GM19025 (cell line): ENCODE results near the gene LAMA4.
A peak's percentile ranks its signal among the peaks of the same experiment; 100 is the strongest.
"Not testable (repeated sequence)": the region's sequence is repeated elsewhere in the genome, so short reads cannot be mapped to it uniquely, and the experiment has no call there.

Experiments used
- ATAC-seq: cut with Tn5 transposase; IDR thresholded peaks from one replicate; pipeline ENCODE4 v1.9.1; 2021; ENCODE audit warnings: mild to moderate bottlenecking, low read depth, moderate library complexity; ENCODE audit not compliant: unreplicated experiment

Gene LAMA4

DNA sequence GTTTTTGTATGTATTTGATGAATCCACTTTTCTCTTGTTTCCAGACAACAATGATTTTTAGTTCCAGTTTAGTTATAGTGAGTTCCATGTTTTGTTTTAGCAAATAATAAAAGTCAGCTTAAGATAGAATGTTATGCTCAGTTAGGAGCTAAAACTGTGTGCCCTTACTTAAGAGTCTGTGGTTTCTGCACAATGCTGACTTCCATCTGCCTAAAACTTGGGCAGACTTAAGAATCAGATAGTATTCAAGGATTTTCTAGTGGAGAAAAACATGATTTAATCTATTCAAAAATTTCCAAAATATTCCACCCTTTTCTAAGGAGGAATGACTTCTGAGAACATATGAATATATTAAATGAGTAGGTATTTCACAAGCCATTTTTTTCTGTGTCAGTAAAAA lies 32.8 kb downstream of the LAMA4 start:
- no peak for ATAC-seq

DNA sequence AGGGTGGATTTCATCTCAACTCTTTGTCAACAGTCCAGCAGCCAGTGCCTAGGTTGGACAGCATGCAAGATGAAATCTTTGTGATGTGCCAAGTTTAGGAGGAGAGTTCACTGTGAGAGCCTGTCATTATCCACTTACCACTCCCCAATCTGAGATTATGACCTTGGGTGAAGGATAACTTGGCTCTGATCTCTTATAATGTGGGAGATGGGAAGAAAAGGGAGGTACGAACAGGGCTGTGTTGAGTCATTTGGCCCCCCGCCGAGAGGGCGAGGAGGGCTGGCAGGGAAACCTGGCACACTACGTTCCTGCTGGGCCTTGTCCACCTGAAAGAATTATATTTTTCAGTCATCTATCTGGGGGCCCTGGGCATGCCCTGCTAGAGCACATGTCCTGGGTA lies 35.8 kb downstream of the LAMA4 start:
- ATAC-seq: no peak

DNA sequence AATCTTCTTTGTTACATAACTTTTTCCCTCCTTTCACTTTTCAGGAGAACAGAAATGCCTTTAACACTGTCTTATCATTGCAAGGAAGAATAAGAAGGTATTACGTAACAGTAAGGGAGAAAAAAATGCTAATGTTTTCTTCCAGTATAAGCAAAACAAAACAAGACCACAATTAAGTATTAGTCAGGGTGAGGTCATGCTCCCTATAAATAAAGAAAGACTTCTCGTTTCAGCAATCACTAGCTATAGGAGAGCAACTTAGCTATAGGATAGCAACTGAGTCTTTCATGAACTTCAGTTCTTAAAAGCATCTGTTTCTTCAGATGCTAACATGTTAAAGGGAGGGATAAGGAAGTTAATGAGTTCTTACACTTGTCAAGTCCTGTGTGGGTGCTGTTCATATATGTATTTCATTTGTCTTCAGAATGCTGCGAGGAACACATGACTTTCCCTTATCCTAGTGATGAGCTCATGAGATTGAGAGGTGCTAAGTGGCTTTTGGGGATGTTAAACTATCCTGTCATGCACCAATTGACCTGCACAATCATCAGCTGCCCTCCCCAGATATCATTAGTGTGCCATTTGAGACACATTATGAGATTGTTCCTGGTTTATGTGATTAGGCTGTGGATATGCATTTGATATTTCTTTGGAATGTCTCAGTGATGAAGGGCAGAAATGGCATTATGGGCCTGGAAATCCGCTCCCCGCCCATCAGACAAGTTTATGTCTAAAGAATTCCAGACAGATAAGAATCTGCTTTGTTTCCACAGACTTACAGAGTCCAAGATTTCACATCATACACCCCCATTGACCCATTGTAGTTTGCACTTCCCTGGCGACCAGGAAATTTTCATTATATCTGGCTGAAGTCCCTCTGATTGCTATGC lies 37.5 kb downstream of the LAMA4 start:
- ATAC-seq: no peak

GRCh38 chr6:112215488-112216284 lies 38.7 kb downstream of the LAMA4 start:
- ATAC-seq: no peak

GRCh38 chr6:112214739-112215269 lies 39.6 kb downstream of the LAMA4 start:
- ATAC-seq: no peak

DNA sequence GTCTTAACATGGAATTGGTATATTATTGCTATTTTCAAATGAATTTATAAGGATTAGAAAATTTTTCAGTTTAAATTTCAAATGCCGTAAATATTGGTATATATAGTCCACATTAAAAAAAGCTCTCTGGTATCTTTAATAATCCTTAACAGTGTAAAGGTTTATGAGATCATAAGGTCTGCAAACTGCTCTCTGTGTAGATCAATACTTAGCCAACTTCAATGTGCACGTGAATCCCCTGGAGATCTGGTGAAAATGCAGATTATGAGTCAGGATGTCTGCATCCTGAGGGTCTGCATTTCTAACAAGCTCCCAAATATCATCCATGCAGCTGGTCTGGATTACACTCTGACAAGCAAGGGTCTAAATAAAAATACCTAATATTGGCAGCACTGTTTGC lies 43.5 kb downstream of the LAMA4 start:
- ATAC-seq: no peak

DNA sequence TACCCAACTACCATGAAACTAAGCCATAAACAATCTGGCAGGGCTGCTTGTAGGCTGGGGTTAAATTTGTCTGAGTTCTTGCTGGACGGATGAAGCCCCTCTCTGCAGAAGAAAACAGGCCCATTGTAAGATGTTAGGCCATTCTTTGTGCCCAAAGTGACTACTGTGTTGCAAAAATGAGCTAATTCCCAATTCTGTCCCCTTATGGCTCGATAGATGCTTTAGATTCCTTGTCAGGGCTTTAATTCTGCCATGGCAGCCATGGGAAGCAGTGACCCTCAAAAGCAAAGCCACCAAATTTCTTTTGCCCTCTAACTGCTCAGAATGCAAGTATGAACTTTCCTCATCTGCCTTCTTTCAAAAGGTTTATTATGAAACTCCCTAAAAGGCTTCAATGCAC lies 45.2 kb downstream of the LAMA4 start:
- ATAC-seq: no peak

DNA sequence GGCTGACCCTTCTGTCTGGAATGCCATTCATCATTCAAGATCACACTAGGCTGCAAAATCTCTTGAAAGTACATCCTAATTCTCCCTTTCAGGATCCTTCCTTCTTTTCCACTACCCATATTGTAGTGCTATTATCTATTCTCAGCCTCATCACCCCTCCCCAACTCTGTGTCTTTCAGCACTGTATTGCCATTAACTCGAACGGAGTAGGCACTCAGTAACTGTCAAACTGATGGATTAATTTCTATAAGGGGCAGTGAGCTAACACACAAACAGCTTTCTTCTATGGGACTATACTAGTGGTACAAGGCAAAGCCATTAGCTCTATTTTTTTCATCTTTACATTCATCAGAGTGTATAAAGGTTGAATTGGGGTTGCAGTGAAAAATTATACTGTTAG lies 46.6 kb downstream of the LAMA4 start:
- ATAC-seq: no peak

DNA sequence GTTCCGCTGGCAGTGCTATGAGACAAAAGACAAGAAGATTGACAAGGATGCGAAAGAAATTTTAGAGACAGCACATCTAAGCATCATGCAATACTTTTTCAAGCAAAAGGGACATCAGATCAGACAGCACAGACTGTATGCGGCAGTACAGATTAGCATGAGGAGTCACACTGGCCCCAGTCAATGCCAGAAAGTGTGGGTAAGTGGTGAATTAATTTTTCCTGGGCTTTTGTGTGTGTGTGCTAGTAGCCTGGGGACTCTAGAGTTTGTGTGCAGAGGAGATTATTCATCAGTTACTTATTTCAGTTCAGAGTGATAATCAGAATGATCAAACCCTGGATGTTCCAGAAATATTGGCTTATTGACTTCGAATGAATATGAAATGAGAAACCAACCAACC lies 47.2 kb downstream of the LAMA4 start:
- no peak for ATAC-seq

GRCh38 chr6:112206110-112206458 lies 48.3 kb downstream of the LAMA4 start:
- ATAC-seq: no peak

GRCh38 chr6:112205427-112206109 lies 48.8 kb downstream of the LAMA4 start:
- no peak for ATAC-seq

DNA sequence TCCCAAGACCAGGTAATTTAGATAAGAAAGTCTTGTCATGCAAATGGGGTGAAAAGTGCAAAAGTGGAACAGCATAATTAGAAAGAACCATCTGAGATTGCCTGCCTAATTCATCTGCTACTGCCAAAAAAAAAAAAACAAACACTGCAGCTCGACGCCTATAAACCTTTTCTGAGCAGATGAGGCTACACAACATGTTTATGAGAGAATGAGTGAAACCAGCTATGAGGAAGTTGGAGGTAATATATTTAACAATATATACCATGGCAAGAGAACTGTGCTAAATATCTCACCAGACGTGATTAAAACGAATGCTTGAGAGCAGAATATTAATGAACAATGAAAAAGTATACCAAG lies 50.0 kb downstream of the LAMA4 start:
- ATAC-seq: peak; percentile 11

GRCh38 chr6:112203577-112204349 lies 50.6 kb downstream of the LAMA4 start:
- peak; percentile 59 for ATAC-seq

DNA sequence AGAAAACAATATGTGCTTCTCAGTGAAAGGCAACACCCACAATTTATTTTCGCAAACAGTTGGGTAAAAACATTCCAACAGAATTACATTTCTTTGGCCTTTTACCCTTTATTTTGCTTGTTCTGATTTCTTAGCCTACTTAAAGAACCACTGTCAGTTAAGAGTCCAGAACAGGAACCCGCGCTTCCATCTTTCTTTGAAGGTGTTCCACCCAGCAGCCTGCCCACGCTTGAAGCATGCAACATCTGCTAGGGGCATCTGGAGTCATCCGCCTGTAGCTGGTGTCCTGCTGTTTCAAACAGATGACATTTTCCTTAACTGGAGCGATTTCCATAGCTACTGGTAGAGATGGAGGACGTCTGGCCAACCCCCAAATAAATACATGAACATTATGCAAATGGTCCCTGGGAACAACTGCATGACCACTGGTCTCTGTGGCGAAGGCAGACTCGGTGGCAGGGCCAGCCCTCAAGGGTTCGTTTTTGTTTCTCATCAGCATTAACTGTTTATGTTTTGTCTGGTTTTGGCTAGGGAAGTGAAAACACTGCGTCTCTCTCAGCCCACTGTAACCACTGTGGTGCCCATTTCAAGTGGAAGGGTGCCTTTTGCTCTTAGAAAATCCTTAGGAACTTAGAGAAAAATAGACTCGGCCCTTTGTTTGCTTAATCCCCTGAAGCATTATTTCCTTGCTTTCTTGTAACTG lies 51.6 kb downstream of the LAMA4 start:
- ATAC-seq: peak; percentile 79

DNA sequence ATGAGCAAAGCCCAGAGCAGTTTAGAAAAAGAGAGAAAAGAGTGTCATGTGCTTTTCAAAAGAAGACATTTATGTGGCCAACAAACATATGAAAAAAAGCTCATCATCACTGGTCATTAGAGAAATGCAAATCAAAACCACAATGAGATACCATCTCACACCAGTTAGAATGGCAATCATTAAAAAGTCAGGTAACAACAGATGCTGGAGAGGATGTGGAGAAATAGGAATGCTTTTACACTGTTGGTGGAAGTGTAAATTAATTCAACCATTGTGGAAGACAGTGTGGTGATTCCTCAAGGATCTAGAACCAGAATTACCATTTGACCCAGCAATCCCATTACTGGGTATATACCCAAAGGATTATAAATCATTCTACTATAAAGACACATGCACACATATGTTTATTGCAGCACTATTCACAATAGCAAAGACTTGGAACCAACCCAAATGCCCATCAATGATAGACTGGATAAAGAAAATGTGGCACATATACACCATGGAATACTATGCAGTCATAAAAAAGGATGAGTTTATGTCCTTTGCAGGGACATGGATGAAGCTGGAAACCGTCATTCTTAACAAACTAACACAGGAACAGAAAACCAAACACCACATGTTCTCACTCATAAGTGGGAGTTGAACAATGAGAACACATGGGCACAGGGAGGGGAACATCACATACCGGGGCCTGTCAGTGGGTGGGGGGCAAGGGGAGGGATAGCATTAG lies 54.0 kb downstream of the LAMA4 start:
- ATAC-seq: not testable (repeated sequence)

GRCh38 chr6:112199001-112199403 lies 55.4 kb downstream of the LAMA4 start:
- no peak for ATAC-seq

DNA sequence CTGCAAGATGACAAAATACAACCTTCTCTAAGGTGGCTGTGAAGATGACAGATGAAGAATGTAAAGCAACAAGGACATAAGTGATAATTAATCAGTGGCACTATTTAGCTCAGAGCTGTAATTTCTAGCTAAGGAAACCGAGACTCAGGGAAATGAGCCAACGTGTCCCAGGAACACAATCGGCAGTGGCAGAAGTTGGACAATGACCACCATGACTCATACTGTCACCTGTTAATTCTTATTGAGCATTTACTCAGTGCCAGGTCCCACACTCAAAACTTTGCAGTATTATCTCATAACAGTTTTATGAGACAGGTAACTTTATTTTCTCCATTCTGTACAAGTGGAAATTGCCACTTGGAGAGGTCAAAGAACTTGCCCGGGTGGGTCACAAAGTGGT lies 55.8 kb downstream of the LAMA4 start:
- ATAC-seq: no peak

DNA sequence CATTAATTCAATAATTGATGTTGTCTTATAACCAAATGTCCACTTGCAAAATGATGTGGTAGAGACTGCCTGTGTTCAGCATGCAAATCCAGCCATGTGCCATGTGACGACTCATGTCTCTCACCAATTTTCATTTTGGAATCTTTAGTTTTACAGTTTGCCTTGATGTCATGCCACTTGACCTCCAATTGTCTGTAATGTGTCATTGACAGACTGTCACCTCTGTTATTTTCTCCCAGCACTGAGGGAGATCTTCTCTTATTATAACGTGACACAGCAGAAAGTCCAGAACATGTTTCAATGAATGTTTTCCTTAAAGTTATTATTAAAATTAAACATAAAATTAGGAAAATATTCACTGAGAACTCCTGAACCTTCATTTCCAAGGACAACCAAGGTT lies 56.7 kb downstream of the LAMA4 start:
- no peak for ATAC-seq

DNA sequence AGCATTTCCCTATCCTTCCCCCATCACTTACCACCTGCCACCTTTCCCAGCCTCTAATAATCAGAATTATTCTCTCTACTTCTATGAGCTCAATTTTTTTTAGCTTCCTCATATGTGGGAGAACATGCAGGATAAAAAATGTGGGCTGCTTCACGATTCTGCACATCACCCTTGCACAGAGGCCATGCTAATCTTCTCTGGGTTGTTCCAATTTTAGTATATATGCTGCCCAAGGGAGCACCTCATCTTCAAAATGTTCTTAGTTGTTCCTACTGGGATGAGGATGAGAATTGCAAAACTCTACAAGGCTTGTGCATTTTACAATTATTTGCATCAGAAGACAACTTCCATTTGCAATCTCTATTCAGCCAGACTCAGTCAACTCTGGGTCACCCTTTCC lies 58.1 kb downstream of the LAMA4 start:
- no peak for ATAC-seq
